CD4-positive, CD25-positive, alpha-beta regulatory T cell (primary cell): ENCODE results near the gene OR1D2. TPM values are rescaled to one million over a fixed set of nuclear protein-coding genes. Genes with fewer than 3 reads are reported as not detected.
A peak's percentile ranks its signal among the peaks of the same experiment; 100 is the strongest.

Source experiments
- ATAC-seq, 2 donors: fragments of 150-1000 bp; cut with Tn5 transposase; one replicate each; pipeline ENCODE4 v1.10.0; 2021; ENCODE audit warnings: low read depth in 2 of 2, moderate number of reproducible peaks in 2 of 2, moderate library complexity in 1 of 2
- DNase-seq, 3 donors: peaks; one replicate each; pipeline versions ENCODE4 v3.0.0 to v3.0.0-alpha.2; 2012 to 2022; ENCODE audit warnings: mixed read lengths in 1 of 3
- H3K27ac ChIP-seq: one replicate; pipeline ENCODE4 v1.7.0; 2013; ENCODE audit warnings: mild to moderate bottlenecking, low read length; ENCODE audit not compliant: insufficient read depth, poor library complexity, severe bottlenecking
- H3K27me3 ChIP-seq: one replicate; pipeline ENCODE4 v1.7.0; 2013; ENCODE audit warnings: low read length; ENCODE audit not compliant: control insufficient read depth, insufficient read depth
- H3K36me3 ChIP-seq: one replicate; pipeline ENCODE4 v1.7.0; 2013; ENCODE audit warnings: mild to moderate bottlenecking, low read length, moderate library complexity; ENCODE audit not compliant: control insufficient read depth, insufficient read depth
- H3K4me1 ChIP-seq: 2 replicates; pipeline ENCODE4 v1.7.0; 2013; ENCODE audit warnings: mild to moderate bottlenecking, low read length; ENCODE audit not compliant: insufficient read depth, control insufficient read depth, poor library complexity, severe bottlenecking
- H3K4me3 ChIP-seq: one replicate; pipeline ENCODE4 v1.7.0; 2013; ENCODE audit warnings: low read depth, mild to moderate bottlenecking, low read length, moderate library complexity
- H3K9me3 ChIP-seq, 2 experiments: 1 replicate in 1 of 2; 2 replicates in 1 of 2; pipeline ENCODE4 v1.7.0; 2013; ENCODE audit warnings: low read length in 2 of 2, mild to moderate bottlenecking in 1 of 2, moderate library complexity in 1 of 2; ENCODE audit not compliant: control insufficient read depth in 2 of 2
- H3K27ac Mint-ChIP-seq, 3 donors: one replicate each; pipeline ENCODE4 v1.8.0; 2020 to 2022; ENCODE audit warnings: mild to moderate bottlenecking in 3 of 3, mixed read lengths in 3 of 3, moderate library complexity in 2 of 3
- H3K27me3 Mint-ChIP-seq: one replicate; pipeline ENCODE4 v1.8.0; 2022; ENCODE audit warnings: mild to moderate bottlenecking, mixed read lengths
- H3K36me3 Mint-ChIP-seq: one replicate; pipeline ENCODE4 v1.8.0; 2020; ENCODE audit warnings: mixed read lengths
- H3K4me1 Mint-ChIP-seq, 4 donors: one replicate each; pipeline ENCODE4 v1.8.0; 2020 to 2022; ENCODE audit warnings: mixed read lengths in 4 of 4, mild to moderate bottlenecking in 1 of 4
- H3K4me3 Mint-ChIP-seq, 4 donors: one replicate each; pipeline ENCODE4 v1.8.0; 2020 to 2022; ENCODE audit warnings: mild to moderate bottlenecking in 4 of 4, mixed read lengths in 4 of 4, moderate library complexity in 3 of 4
- H3K9me3 Mint-ChIP-seq, 7 donors: one replicate each; pipeline ENCODE4 v1.8.0; 2020 to 2022; ENCODE audit warnings: mixed read lengths in 7 of 7, mild to moderate bottlenecking in 3 of 7, moderate library complexity in 2 of 7
- polyA plus RNA-seq, 4 donors: library from polyadenylated mRNA; unstranded; fragments of 300-500 nt; fragmentation: Illumina TruSeq; gene quantifications; one replicate each; pipeline ENCODE4 v1.2.3, GENCODE V29; 2021
- total RNA-seq: library from RNA; stranded (reverse); gene quantifications from one replicate; pipeline ENCODE4 v1.2.3, GENCODE V29; 2022

OR1D2 gene
- total and polyA plus RNA-seq, 5 donors from 2014 or later, result not detected

- Histone ChIP-seq H3K27ac (no peak overlapping the region), H3K4me1 (peaks cover 13% of the 10 kb centered on the region), H3K4me3 (peak overlapping the region; percentile 78), H3K36me3 (no peaks in the 10 kb centered on the region), H3K27me3 (no peaks in the 10 kb centered on the region), H3K9me3 (no peaks in the 10 kb centered on the region)
- Mint-ChIP-seq H3K27me3 (peaks cover 11% of the 10 kb centered on the region), H3K27ac (no peak overlapping the region), H3K36me3 (no peaks in the 10 kb centered on the region), H3K4me1 (peaks cover 4 to 13% (median 9%) of the 10 kb centered on the region in 4 donors), H3K9me3 (peaks cover 0 to 3% (median 0%) of the 10 kb centered on the region in 7 donors), H3K4me3 (peak overlapping the region; percentile 87 to 94 (median 92))
- no peak for DNase-seq
- no peak for ATAC-seq
Observed at GRCh38 chr17:3049705-3050295, 54.4 kb downstream of the OR1D2 start.

GRCh38 chr17:3048727-3049471 lies 55.3 kb downstream of the OR1D2 start:
- H3K4me1 ChIP-seq, result peaks cover 13% of the 10 kb centered on the region
- H3K9me3 ChIP-seq, result peaks cover 0 to 8% of the 10 kb centered on the region in 2 experiments
- H3K36me3 ChIP-seq, result no peaks in the 10 kb centered on the region
- Mint-ChIP-seq H3K9me3 (peaks cover 0 to 11% (median 3%) of the 10 kb centered on the region in 7 donors), H3K27ac (peak overlapping the region in 2 of 3 donors; percentile 74 to 82), H3K4me3 (peak overlapping the region; percentile 87 to 94 (median 92)), H3K36me3 (no peaks in the 10 kb centered on the region), H3K27me3 (peaks cover 11% of the 10 kb centered on the region), H3K4me1 (peaks cover 4 to 13% (median 9%) of the 10 kb centered on the region in 4 donors)
- peak; percentile 84 to 98 (median 89) for DNase-seq
- peak overlapping the region; percentile 61 for H3K27ac ChIP-seq
- peak overlapping the region; percentile 78 for H3K4me3 ChIP-seq
- no peaks in the 10 kb centered on the region for H3K27me3 ChIP-seq
- ATAC-seq, result peak; percentile 96 to 98

DNA sequence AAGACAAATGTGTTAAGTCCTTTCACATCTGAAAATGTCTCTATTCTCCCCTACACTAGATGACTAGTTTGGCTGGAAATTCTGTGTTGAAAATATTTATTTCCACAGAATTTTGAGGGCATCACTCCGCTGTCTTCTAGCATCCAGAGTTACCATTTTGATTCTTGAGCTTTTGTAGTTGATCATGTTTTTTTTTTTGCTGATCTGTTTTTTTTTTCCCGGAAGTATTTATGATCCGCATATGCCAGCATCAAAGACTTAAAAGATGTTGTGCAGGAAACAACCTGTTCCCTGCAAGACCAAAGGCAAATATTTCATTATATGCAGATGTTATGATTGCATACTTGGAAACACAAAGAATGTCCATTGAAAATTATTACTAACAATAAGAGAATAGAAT lies 57.5 kb downstream of the OR1D2 start:
- H3K4me1 Mint-ChIP-seq, result peaks cover 4 to 13% (median 9%) of the 10 kb centered on the region in 4 donors
- DNase-seq (no peak), ATAC-seq (no peak)
- no peak overlapping the region for H3K27ac Mint-ChIP-seq
- Histone ChIP-seq H3K36me3 (no peaks in the 10 kb centered on the region), H3K27me3 (no peaks in the 10 kb centered on the region), H3K4me1 (peaks cover 13% of the 10 kb centered on the region), H3K4me3 (no peak overlapping the region), H3K27ac (no peak overlapping the region), H3K9me3 (peaks cover 6 to 16% of the 10 kb centered on the region in 2 experiments)
- peaks cover 18% of the 10 kb centered on the region for H3K27me3 Mint-ChIP-seq
- peaks cover 0 to 19% (median 3%) of the 10 kb centered on the region in 7 donors for H3K9me3 Mint-ChIP-seq
- no peaks in the 10 kb centered on the region for H3K36me3 Mint-ChIP-seq
- H3K4me3 Mint-ChIP-seq, result no peak overlapping the region

DNA sequence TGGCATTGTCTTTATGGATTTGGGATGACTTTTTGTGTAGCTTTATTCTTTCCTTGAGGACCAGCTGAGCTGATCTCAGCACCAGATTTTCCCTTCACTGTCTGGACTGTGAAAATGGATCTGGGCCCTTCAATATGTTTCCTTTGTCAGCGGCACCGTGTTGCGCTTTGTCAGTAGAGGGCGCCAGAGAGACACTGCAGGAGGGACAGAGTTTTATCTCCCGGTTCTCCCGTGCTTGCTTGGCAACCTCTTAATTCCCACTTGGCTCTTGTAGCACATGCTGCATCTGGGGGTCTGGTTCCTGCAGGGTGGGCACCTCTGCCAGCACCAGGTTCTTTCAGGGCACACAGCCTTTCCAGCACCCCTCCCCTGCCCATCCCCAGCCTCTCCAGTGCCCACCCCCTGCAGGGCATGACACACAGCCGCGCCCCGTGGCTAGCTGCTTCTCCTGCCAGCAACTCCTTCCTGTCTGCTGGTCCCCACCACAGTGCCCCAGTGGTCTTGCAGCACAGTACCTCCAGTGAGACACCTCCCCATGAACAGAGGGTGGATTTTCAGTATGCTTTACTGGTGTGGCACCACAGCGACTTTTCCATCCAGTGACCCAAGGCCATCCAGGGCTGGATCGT lies 60.4 kb downstream of the OR1D2 start:
- Mint-ChIP-seq H3K4me3 (no peak overlapping the region), H3K36me3 (no peaks in the 10 kb centered on the region), H3K4me1 (peaks cover 3 to 18% (median 14%) of the 10 kb centered on the region in 4 donors), H3K27me3 (peaks cover 18% of the 10 kb centered on the region), H3K9me3 (peaks cover 0 to 19% (median 3%) of the 10 kb centered on the region in 7 donors), H3K27ac (no peak overlapping the region)
- ATAC-seq (no peak), DNase-seq (peak in 1 of 3 donors; percentile 24)
- H3K4me3 ChIP-seq, result no peak overlapping the region
- H3K27me3 ChIP-seq, result no peaks in the 10 kb centered on the region
- H3K27ac ChIP-seq, result no peak overlapping the region
- H3K4me1 ChIP-seq, result peaks cover 8% of the 10 kb centered on the region
- H3K36me3 ChIP-seq, result no peaks in the 10 kb centered on the region
- H3K9me3 ChIP-seq, result peaks cover 6 to 16% of the 10 kb centered on the region in 2 experiments

GRCh38 chr17:3040882-3041281 lies 63.3 kb downstream of the OR1D2 start:
- Histone ChIP-seq H3K27ac (no peak overlapping the region), H3K27me3 (no peaks in the 10 kb centered on the region), H3K9me3 (peaks cover 6 to 16% of the 10 kb centered on the region in 2 experiments), H3K4me1 (no peaks in the 10 kb centered on the region), H3K4me3 (no peak overlapping the region), H3K36me3 (no peaks in the 10 kb centered on the region)
- peaks cover 0 to 19% (median 4%) of the 10 kb centered on the region in 7 donors for H3K9me3 Mint-ChIP-seq
- H3K4me3 Mint-ChIP-seq, result no peak overlapping the region
- H3K27ac Mint-ChIP-seq, result no peak overlapping the region
- H3K36me3 Mint-ChIP-seq, result no peaks in the 10 kb centered on the region
- H3K27me3 Mint-ChIP-seq, result peaks cover 12% of the 10 kb centered on the region
- ATAC-seq, result no peak
- no peak for DNase-seq
- H3K4me1 Mint-ChIP-seq, result peaks cover 0 to 13% (median 11%) of the 10 kb centered on the region in 4 donors

DNA sequence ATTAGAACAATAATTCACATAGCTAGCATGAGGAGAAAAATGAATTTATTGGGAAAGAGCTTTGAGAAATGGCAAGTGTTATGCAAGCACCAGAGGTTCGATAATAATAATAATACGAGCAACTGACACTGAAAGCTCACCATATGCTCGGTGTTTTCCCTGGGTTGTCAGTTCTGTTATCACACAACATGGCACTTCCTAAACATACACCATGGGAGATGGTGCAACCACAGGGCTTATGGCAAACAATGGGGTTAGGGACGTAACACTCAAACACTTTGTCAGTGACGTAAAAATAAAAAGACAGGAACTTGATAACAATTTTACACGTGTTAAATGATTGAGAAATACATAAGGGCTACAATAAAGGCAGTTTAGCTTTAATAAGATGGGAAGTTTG lies 64.5 kb downstream of the OR1D2 start:
- Histone ChIP-seq H3K4me3 (no peak overlapping the region), H3K27me3 (no peaks in the 10 kb centered on the region), H3K27ac (no peak overlapping the region), H3K36me3 (no peaks in the 10 kb centered on the region), H3K4me1 (no peaks in the 10 kb centered on the region), H3K9me3 (peaks cover 6 to 16% of the 10 kb centered on the region in 2 experiments)
- no peak for DNase-seq
- Mint-ChIP-seq H3K4me1 (peaks cover 0 to 13% (median 11%) of the 10 kb centered on the region in 4 donors), H3K36me3 (no peaks in the 10 kb centered on the region), H3K27me3 (peaks cover 12% of the 10 kb centered on the region), H3K27ac (no peak overlapping the region), H3K9me3 (peaks cover 0 to 16% (median 3%) of the 10 kb centered on the region in 7 donors), H3K4me3 (no peak overlapping the region)
- ATAC-seq, result no peak

- no peak for ATAC-seq
Observed at GRCh38 chr17:3038941-3039340, 65.3 kb downstream of the OR1D2 start.

More at GRCh38 chr17:3038941-3039340, 65.3 kb downstream of the OR1D2 start:
- H3K27me3 ChIP-seq, result no peaks in the 10 kb centered on the region
- no peak for DNase-seq
- peaks cover 6 to 8% of the 10 kb centered on the region in 2 experiments for H3K9me3 ChIP-seq
- Mint-ChIP-seq H3K36me3 (no peaks in the 10 kb centered on the region), H3K9me3 (peaks cover 0 to 9% (median 0%) of the 10 kb centered on the region in 7 donors), H3K4me1 (peaks cover 0 to 13% (median 11%) of the 10 kb centered on the region in 4 donors), H3K4me3 (no peak overlapping the region), H3K27ac (peak overlapping the region in 1 of 3 donors; percentile 3), H3K27me3 (peaks cover 12% of the 10 kb centered on the region)
- no peaks in the 10 kb centered on the region for H3K36me3 ChIP-seq
- no peak overlapping the region for H3K4me3 ChIP-seq
- H3K27ac ChIP-seq, result no peak overlapping the region
- no peaks in the 10 kb centered on the region for H3K4me1 ChIP-seq
